Inflammatory macrophage (primary cell): Measurements from ENCODE around the gene ALG1.
"Not testable (repeated sequence)": the region's sequence is repeated elsewhere in the genome, so short reads cannot be mapped to it uniquely, and the experiment has no call there.

Source experiments
- DNase-seq, 2 donors: peaks; one replicate each; pipeline ENCODE4 v3.0.0-alpha.2; 2020 to 2022

The ALG1 gene

GRCh38 chr16:5103296-5104032 lies 31.8 kb downstream of the ALG1 start:
- DNase-seq = not testable (repeated sequence)

GRCh38 chr16:5105039-5105438 lies 33.4 kb downstream of the ALG1 start:
- DNase-seq = not testable (repeated sequence)

DNA sequence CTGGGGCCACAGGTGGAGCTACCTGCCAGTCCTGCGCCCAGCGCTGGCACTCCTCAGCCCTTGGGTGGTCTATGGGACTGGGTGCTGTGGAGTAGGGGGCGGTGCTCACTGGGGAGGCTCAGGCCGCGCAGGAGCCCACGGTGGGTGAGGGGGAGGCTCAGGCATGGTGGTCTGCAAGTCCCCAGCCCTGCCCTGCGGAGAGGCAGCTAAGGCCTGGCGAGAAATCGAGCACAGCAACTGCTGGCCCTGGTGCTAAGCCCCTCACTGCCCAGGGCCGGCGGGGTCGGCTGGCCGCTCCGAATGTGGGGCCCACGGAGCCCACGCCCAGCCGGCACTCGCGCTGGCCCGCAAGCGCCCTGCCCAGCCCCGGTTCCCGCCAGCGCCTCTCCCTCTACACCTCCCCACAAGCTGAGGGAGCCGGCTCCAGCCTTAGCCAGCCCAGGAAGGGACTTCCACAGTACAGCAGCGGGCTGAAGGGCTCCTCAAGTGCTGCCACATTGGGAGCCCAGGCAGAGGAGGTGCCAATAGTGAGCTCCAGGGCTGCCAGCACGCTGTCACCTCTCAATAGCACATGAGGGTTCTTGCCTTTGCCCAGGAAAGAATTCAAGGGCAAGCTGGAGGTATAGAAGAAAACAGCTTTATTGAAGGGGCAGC lies 37.0 kb downstream of the ALG1 start:
- no peak for DNase-seq

DNA sequence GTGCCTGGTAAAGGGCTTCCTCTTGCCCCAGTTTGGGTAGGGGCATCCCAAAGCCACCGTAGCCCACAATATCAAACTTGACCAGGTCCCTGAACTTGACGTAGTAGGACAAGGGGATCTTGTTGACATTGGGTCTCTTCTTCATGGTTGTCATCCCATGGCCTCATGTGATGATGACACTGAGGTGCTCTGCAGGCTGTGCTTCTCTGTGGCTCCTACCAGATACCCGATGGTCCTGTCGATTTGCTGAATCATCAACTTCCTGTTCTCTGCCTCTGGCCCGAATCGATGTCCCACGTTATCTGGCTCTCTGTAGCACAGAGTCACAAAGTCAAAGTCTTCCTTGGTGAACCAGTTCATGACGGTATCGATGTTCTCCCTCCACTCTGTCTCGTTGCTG lies 39.3 kb downstream of the ALG1 start:
- not testable (repeated sequence) for DNase-seq

DNA sequence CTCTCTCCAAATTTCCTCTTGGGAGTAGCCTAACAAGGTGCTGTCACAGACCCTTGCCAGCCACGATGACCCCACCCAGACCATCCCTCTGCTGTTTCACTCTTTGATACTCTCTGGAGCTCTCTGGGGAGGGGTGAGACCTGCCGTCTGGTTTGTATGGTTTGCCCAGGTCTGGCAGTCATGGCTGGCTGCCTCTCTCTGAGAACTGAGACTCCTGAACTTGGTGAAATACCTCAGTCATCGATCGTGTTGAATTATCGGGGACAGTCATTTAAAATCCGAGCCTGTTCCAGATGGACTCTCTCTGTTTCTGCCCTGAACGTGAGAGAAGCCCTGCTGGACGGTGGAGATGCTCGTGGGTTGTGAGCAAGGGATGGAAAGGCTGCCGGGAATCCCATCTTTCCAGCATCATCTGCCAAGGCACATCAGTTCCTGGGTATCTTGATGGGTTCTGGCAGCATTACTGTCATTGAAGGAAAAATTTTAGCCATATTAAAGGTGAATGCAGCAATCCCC lies 45.2 kb downstream of the ALG1 start:
- DNase-seq = not testable (repeated sequence)

DNA sequence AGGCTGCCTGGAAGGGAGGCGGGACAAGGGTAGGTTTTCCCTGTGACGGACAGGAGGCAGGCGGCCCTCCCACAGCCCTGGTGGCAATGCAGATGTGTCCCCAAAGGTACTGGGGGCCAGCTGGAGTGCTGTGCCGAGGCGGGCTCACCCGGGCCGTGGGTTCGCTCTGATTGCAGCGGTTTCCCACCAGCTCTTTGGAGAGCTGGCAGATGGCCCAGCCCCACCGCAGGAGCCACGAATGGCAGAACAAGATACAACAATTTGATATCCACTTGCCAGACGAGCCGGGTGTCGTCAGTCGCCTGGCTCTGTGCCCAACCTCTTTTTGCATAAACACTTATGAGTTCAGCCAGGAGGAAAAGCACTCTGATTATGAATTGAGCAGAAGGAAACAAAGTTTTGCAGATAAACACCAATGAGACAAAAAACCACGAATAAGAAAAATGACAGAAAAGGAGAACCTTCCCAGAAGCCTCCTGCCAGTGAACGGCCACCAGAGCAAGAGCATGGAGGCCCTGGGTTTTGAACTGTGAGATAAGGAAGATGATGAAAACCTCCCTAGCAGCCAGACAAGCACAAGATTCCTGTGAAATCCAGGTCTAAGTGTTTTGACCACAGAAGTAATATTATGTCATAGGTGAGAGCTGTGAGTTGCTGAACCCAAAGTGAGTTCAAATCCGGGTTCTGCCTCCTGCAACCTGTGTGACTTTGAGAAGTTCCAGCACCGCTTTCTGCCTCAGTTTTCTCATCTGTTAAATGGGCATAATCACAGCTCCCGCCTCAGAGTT lies 45.9 kb downstream of the ALG1 start:
- DNase-seq = not testable (repeated sequence)

- DNase-seq = not testable (repeated sequence)
Observed at GRCh38 chr16:5131467-5132004, 59.9 kb downstream of the ALG1 start.

DNA sequence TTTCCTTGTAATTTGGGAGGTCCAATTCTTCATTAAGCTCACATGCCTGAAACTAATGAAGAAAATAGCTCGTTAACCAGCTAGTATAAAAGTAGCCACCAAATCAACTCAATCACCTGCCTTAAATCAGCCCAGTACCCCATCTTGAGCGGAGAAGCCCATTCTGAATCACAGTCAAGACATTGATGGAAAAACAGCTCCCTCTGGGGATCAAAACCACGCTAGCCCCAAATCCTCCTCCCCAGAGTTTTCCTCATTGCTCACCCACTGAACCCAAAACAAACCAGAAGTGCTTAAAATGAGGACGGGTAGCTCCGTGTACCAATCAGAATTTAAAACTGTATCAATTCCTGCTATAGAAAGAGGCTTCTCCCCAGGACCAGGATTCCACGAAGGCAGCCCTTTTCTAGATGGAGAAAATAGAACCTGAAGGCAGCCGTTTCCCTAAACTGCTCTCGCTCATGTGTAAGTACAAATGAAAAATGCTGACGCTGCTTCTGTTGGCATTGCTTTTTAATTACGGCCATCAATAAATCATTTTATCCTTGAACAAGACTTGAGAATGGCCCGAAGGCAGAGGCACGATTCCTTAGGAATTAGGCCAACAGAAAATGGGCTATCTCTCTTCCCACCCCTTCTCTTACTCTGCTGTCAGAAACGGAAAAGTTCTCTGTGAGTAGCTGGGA lies 61.4 kb downstream of the ALG1 start:
- DNase-seq = not testable (repeated sequence)

DNA sequence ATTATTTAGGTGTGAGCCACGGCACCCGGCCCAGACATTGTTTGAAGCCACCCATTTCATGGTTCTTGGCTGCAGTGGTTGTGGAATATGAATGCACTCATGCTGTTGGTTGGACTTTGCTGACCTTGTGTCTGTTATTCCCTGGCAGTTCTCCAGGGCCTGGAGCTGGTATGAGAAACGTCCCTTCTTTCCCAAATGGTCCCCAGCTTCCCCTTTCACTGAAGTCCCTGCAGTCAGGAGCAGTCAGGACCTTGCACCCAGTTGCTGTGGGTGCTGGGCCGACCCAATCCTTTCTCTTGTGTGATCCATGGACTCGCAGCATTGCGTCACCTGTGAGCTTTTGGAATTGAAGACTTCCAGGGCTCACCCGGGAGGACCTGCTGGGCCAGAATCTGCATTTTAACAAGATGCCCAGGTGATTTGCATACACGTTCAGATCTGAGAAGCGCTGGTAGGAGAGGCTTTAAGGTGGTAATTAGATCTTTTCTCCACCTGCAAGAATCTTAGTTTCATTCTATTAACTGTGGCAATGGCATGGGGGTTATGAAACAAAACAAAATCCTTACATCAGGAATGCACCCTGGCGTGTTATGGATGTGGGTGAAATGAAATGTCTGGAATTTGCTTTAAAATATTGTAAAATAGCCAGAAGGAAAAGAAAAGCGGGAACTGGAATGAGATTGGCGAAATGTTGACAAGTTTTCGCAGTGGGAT lies 63.3 kb downstream of the ALG1 start:
- DNase-seq = not testable (repeated sequence)
